HepG2 (cell line): ENCODE measurements around the gene KLHL17. TPM values are rescaled to one million over a fixed set of nuclear protein-coding genes. Genes with fewer than 3 reads are reported as not detected.

ENCODE experiments used
- BCL3 ChIP-seq: sonication (generic); formaldehyde crosslinking; IDR thresholded peaks from 2 replicates; pipeline ENCODE4 v1.5.1; 2020; ENCODE audit warnings: mild to moderate bottlenecking, missing genetic modification reagents, moderate library complexity
- CBX1 ChIP-seq: IDR thresholded peaks from one replicate; pipeline ENCODE4 v1.6.1; 2016; ENCODE audit warnings: antibody characterized with exemption, low read depth
- CENPT ChIP-seq: sonication (generic); formaldehyde crosslinking; IDR thresholded peaks from 2 replicates; pipeline ENCODE4 v1.8.0; 2022; ENCODE audit warnings: low read depth, mild to moderate bottlenecking, moderate library complexity, missing genetic modification reagents
- CHCHD3 ChIP-seq: sonication (generic); formaldehyde crosslinking; IDR thresholded peaks from 2 replicates; pipeline ENCODE4 v1.8.0; 2022; ENCODE audit warnings: mild to moderate bottlenecking, missing genetic modification reagents, moderate library complexity
- FOXJ3 ChIP-seq: sonication (generic); formaldehyde crosslinking; IDR thresholded peaks from 2 replicates; pipeline ENCODE4 v1.4.0; 2020; ENCODE audit warnings: missing genetic modification reagents, mild to moderate bottlenecking, borderline replicate concordance
- MTF2 ChIP-seq: sonication (generic); formaldehyde crosslinking; IDR thresholded peaks from 2 replicates; pipeline ENCODE4 v1.5.0; 2020; ENCODE audit warnings: missing genetic modification reagents, borderline replicate concordance
- MXI1 ChIP-seq: IDR thresholded peaks from 3 replicates; pipeline ENCODE4 v1.6.1; 2012; ENCODE audit warnings: low read depth, low read length, inconsistent platforms, borderline replicate concordance
- NFE2L1 ChIP-seq: sonication (generic); formaldehyde crosslinking; IDR thresholded peaks from 2 replicates; pipeline ENCODE4 v1.4.0; 2020; ENCODE audit warnings: missing genetic modification reagents, mild to moderate bottlenecking, borderline replicate concordance
- PAWR ChIP-seq: sonication (generic); formaldehyde crosslinking; IDR thresholded peaks from 2 replicates; pipeline ENCODE4 v1.4.0; 2020; ENCODE audit warnings: missing genetic modification reagents, mild to moderate bottlenecking, borderline replicate concordance
- POLR2A ChIP-seq, 2 experiments: IDR thresholded peaks; 2 replicates each; pipeline ENCODE4 v1.6.1; 2011; ENCODE audit warnings: low read depth in 2 of 2, low read length in 2 of 2, mild to moderate bottlenecking in 1 of 2, moderate library complexity in 1 of 2; ENCODE audit not compliant: insufficient read depth in 1 of 2
- PRDM10 ChIP-seq: sonication (generic); formaldehyde crosslinking; IDR thresholded peaks from 2 replicates; pipeline ENCODE4 v1.4.0; 2020; ENCODE audit warnings: low read depth, missing genetic modification reagents
- PTBP1 ChIP-seq: fragments of 200-400 bp; formaldehyde crosslinking; IDR thresholded peaks from 2 replicates; pipeline ENCODE4 v1.6.1; 2018; ENCODE audit warnings: low read length, low read depth; ENCODE audit not compliant: poor library complexity, severe bottlenecking
- XRCC5 ChIP-seq: fragments of 200-400 bp; formaldehyde crosslinking; optimal IDR thresholded peaks from 2 replicates; pipeline ENCODE3; 2017; ENCODE audit warnings: mild to moderate bottlenecking, low read length
- ZNF10 ChIP-seq: sonication (generic); formaldehyde crosslinking; IDR thresholded peaks from 2 replicates; pipeline ENCODE4 v1.4.0; 2020; ENCODE audit warnings: mild to moderate bottlenecking, low read depth, missing genetic modification reagents, borderline replicate concordance
- ZNF274 ChIP-seq: sonication (generic); formaldehyde crosslinking; IDR thresholded peaks from 2 replicates; pipeline ENCODE4 v1.5.1; 2020; ENCODE audit warnings: mild to moderate bottlenecking, missing genetic modification reagents
- ZNF30 ChIP-seq: sonication (generic); formaldehyde crosslinking; IDR thresholded peaks from 2 replicates; pipeline ENCODE4 v1.5.0; 2020; ENCODE audit warnings: mild to moderate bottlenecking, missing genetic modification reagents
- ZNF574 ChIP-seq: sonication (generic); formaldehyde crosslinking; IDR thresholded peaks from 2 replicates; pipeline ENCODE4 v1.4.0; 2020; ENCODE audit warnings: missing genetic modification reagents
- ZNF577 ChIP-seq: sonication (generic); formaldehyde crosslinking; IDR thresholded peaks from 2 replicates; pipeline ENCODE4 v1.4.0; 2020; ENCODE audit warnings: mild to moderate bottlenecking, low read depth, missing genetic modification reagents, borderline replicate concordance
- ZNF589 ChIP-seq: sonication (generic); formaldehyde crosslinking; conservative IDR thresholded peaks from 2 replicates; pipeline ENCODE4 v1.8.0; 2022; ENCODE audit warnings: mild to moderate bottlenecking, moderate library complexity, missing genetic modification reagents
- ZNF678 ChIP-seq: sonication (generic); formaldehyde crosslinking; IDR thresholded peaks from 2 replicates; pipeline ENCODE4 v1.4.0; 2020; ENCODE audit warnings: mild to moderate bottlenecking, missing genetic modification reagents
- polyA plus RNA-seq, 8 experiments: library from polyadenylated mRNA; depleted of rRNA in 3 of 8; stranded (reverse) in 7 of 8; unstranded in 1 of 8; fragments of >200 nt; fragmentation: Illumina TruSeq in 4 of 8; extraction: Trizol in 4 of 8; gene quantifications; 2 replicates each; pipeline versions ENCODE4 v1.2.1 to v1.2.3, GENCODE V29; 2011 to 2016; ENCODE audit warnings: low read depth in 4 of 8, missing spikeins in 1 of 8, mixed read lengths in 1 of 8; ENCODE audit not compliant: insufficient read depth in 1 of 8
- total RNA-seq, 5 experiments: library from RNA; depleted of rRNA; stranded (reverse); fragments of >200 nt; fragmentation: Illumina TruSeq; extraction: Trizol; gene quantifications; 2 replicates each; pipeline ENCODE4 v1.2.3, GENCODE V29; 2016; ENCODE audit warnings: low read depth in 1 of 5
- TF ChIP-seq, protein P1 (sequence below): IDR thresholded peaks from 2 replicates; pipeline ENCODE4 v1.6.1; 2016

Gene KLHL17
- total and polyA plus RNA-seq, 2 of the 13 experiments (the other 11 are each of a cell fraction or from before 2014, with no cell fraction given) = 9.3 to 24.7 TPM

DNA sequence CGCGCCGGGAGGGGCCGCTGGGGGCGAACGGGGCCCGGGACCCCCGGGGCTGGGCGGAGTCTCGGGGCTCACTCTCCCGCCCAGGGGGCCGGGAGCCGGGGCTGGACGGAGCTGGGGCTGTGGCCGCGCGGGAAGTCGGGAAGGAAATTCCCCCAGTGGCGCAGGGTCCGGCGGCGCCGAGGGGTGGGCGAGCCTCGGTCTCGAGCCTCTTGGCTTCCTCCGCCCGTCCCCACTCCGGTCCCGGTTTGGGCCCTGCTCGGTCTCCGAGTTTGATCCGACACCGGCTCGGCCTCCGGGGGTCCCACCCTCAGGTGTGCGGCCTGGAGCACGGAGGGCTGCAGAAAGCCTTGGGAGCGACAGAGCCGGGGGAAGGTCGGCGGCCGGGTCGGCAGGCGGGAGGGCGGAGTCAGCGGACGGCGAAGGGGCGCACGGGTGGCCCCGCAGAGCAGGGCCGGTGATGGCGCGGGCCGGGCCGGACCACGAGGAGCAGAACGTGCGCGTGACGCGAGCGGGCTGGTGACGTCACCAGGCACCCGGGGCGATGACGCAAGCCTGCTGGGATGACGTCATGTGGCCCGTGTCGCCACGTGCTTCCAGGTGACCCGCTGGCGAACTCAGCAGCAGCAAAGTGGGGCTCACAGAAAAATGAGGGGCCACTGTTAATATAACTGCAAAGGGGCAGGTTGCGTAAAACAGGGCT lies 40.1 kb downstream of the KLHL17 start (continued):
- TF ChIP-seq BCL3 (peak; percentile 82; the same call in 1 of the 2 replicates), PAWR (CRISPR knock-in tag) (no peak), ZNF30 (CRISPR knock-in tag) (peak; percentile 61; the same call in 1 of the 2 replicates), XRCC5 (no peak), MXI1 (peak; percentile 89; the same call in 2 of the 3 replicates), ZNF577 (no peak), POLR2A (IDR thresholded peaks at IDR 0.05; ENCODE audit: insufficient read depth in 1 of 2, low read depth in 2 of 2, low read length in 2 of 2) (peak in 1 of 2 experiments; percentile 56; a peak in 2 of 4 replicates), PTBP1 (peak; percentile 56), ZNF274 (CRISPR knock-in tag) (peak; percentile 66; the same call in 1 of the 2 replicates), ZNF678 (CRISPR knock-in tag) (peak; percentile 54; the same call in 1 of the 2 replicates), FOXJ3 (CRISPR knock-in tag) (0 out of 2 replicates have a peak, but pooled peaks have one; percentile 14), PRDM10 (0 out of 2 replicates have a peak, but pooled peaks have one; percentile 5), MTF2 (no peak), ZNF574 (CRISPR knock-in tag) (peak; percentile 66), CBX1 (peak; percentile 19), CHCHD3 (CRISPR knock-in tag) (peak; percentile 80; the same call in 1 of the 2 replicates), ZNF10 (CRISPR knock-in tag) (0 out of 2 replicates have a peak, but pooled peaks have one; percentile 77), NFE2L1 (peak; percentile 66; the same call in 1 of the 2 replicates), CENPT (CRISPR knock-in tag) (peak; percentile 79; the same call in 1 of the 2 replicates), ZNF589 (CRISPR knock-in tag) (no peak; the same call in 1 of the 2 replicates)
- TF ChIP-seq, protein P1, sequence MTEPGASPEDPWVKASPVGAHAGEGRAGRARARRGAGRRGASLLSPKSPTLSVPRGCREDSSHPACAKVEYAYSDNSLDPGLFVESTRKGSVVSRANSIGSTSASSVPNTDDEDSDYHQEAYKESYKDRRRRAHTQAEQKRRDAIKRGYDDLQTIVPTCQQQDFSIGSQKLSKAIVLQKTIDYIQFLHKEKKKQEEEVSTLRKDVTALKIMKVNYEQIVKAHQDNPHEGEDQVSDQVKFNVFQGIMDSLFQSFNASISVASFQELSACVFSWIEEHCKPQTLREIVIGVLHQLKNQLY (CRISPR knock-in tag) = peak; percentile 40
